Chondrocyte (in vitro differentiated cells): ENCODE results near the gene LOXL1. TPM values are rescaled to one million over a fixed set of nuclear protein-coding genes. Genes with fewer than 3 reads are reported as not detected.

Experiments
- DNase-seq: peaks from one replicate; pipeline ENCODE4 v3.0.0; 2021; ENCODE audit warnings: mixed read lengths, low spot score
- H3K27ac Mint-ChIP-seq: one replicate; pipeline ENCODE4 v1.8.0; 2021; ENCODE audit warnings: mild to moderate bottlenecking, moderate library complexity, mixed read lengths; ENCODE audit not compliant: unreplicated experiment
- H3K27me3 Mint-ChIP-seq: 2 replicates; pipeline ENCODE4 v1.8.0; 2021; ENCODE audit warnings: low read depth, mixed read lengths
- H3K36me3 Mint-ChIP-seq: 2 replicates; pipeline ENCODE4 v1.8.0; 2021; ENCODE audit warnings: low read depth, mixed read lengths
- H3K4me1 Mint-ChIP-seq: 2 replicates; pipeline ENCODE4 v1.8.0; 2021; ENCODE audit warnings: low read depth, mild to moderate bottlenecking, mixed read lengths
- H3K4me3 Mint-ChIP-seq: one replicate; pipeline ENCODE4 v1.8.0; 2021; ENCODE audit warnings: mild to moderate bottlenecking, moderate library complexity, mixed read lengths; ENCODE audit not compliant: unreplicated experiment
- H3K9me3 Mint-ChIP-seq: 2 replicates; pipeline ENCODE4 v1.8.0; 2021; ENCODE audit warnings: low read depth, mixed read lengths
- total RNA-seq: library from RNA; stranded (reverse); gene quantifications from 3 replicates; pipeline ENCODE4 v1.2.1, GENCODE V29; 2021
- TF ChIP-seq, protein P1 (sequence below): fragments of 200-600 bp; sonication (generic); IDR thresholded peaks from 2 replicates; pipeline ENCODE4 v1.5.0; 2021; ENCODE audit warnings: antibody characterized with exemption, mild to moderate bottlenecking, moderate library complexity

The LOXL1 gene
- total RNA-seq, 1 donor from 2014 or later, result 428 TPM

DNA sequence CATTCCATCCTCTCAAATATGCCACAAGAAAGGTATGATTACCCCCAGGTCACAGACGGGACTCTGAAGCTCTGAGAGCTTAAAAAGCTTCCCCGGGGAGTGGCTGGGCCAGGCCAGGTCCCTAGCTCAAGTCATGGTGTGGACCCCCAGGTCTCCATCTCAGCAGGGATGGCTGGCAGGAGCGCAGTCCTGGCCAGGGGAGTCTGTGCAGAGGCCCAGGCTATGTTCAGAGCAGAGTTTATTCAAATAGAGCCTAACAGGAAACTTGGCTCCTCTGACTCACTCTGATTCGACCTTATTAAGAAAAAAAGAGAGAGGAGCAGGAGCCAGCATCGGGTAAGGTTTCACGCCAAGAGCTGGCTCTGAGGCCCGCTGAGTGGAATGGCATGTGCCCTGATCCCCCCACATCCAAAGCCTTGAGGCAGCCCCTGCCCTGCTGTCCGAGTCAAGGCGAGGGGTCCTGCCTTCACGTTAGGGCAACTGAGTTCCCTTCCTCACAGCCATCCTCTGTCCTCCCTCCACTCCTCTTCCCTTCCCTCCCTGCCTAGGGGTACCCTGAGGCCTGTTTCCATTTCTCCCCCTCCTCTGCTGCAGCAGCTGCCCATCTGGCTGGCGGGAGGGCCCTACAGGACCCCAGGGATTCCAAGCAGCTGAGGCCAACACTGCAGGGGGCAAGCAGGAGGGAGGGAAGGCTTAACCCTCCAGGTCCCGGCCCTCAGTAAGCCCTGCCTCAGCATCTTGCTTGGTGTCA, 1.9 kb upstream of the LOXL1 start:
- no peaks in the 10 kb centered on the region for H3K9me3 Mint-ChIP-seq
- TF ChIP-seq, protein P1, sequence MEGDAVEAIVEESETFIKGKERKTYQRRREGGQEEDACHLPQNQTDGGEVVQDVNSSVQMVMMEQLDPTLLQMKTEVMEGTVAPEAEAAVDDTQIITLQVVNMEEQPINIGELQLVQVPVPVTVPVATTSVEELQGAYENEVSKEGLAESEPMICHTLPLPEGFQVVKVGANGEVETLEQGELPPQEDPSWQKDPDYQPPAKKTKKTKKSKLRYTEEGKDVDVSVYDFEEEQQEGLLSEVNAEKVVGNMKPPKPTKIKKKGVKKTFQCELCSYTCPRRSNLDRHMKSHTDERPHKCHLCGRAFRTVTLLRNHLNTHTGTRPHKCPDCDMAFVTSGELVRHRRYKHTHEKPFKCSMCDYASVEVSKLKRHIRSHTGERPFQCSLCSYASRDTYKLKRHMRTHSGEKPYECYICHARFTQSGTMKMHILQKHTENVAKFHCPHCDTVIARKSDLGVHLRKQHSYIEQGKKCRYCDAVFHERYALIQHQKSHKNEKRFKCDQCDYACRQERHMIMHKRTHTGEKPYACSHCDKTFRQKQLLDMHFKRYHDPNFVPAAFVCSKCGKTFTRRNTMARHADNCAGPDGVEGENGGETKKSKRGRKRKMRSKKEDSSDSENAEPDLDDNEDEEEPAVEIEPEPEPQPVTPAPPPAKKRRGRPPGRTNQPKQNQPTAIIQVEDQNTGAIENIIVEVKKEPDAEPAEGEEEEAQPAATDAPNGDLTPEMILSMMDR, result no peak
- H3K4me3 Mint-ChIP-seq, result peak overlapping the region; percentile 53
- H3K4me1 Mint-ChIP-seq, result peaks cover 69% of the 10 kb centered on the region
- DNase-seq, result peak; percentile 83
- H3K27ac Mint-ChIP-seq, result peak overlapping the region; percentile 90
- no peaks in the 10 kb centered on the region for H3K27me3 Mint-ChIP-seq
- H3K36me3 Mint-ChIP-seq, result peaks cover 4% of the 10 kb centered on the region

DNA sequence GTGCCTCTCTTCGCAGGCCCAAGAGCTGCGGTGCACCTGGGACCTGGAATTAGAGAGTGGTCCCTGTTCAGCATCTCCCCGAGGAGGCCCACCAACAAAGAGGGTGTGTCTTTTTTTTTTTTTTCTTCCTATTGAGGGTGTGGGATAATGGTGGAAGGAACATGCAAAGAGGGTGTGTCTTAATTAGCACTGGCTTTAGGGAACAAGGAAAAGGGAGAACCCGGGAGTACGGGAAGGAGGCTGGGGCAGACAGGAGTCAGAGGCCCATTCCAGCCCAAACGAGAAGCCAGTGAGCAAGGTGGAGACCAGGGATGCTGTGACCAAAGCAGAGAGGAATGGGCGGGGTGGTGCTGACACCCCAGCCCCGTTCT, 429 bp upstream of the LOXL1 start:
- Mint-ChIP-seq H3K4me3 (peak overlapping the region; percentile 80), H3K27me3 (no peaks in the 10 kb centered on the region), H3K36me3 (peaks cover 4% of the 10 kb centered on the region), H3K9me3 (no peaks in the 10 kb centered on the region), H3K27ac (peak overlapping the region; percentile 90), H3K4me1 (peaks cover 78% of the 10 kb centered on the region)
- TF ChIP-seq, protein P1, result no peak
- peak; percentile 46 for DNase-seq

GRCh38 chr15:73927003-73927475, 777 bp downstream of the LOXL1 start:
- Mint-ChIP-seq H3K27ac (no peak overlapping the region), H3K4me3 (peak overlapping the region; percentile 80), H3K4me1 (peaks cover 80% of the 10 kb centered on the region), H3K27me3 (no peaks in the 10 kb centered on the region), H3K36me3 (peaks cover 5% of the 10 kb centered on the region), H3K9me3 (no peaks in the 10 kb centered on the region)
- no peak for DNase-seq
- TF ChIP-seq, protein P1, result no peak

- TF ChIP-seq, protein P1, result peak; percentile 82
- H3K9me3 Mint-ChIP-seq, result no peaks in the 10 kb centered on the region
- peak overlapping the region; percentile 87 for H3K27ac Mint-ChIP-seq
- H3K4me1 Mint-ChIP-seq, result peaks cover 80% of the 10 kb centered on the region
- DNase-seq, result peak; percentile 93
- H3K4me3 Mint-ChIP-seq, result peak overlapping the region; percentile 96
- peaks cover 9% of the 10 kb centered on the region for H3K36me3 Mint-ChIP-seq
- no peaks in the 10 kb centered on the region for H3K27me3 Mint-ChIP-seq
Measured at GRCh38 chr15:73927476-73928240, 1.4 kb downstream of the LOXL1 start.

DNA sequence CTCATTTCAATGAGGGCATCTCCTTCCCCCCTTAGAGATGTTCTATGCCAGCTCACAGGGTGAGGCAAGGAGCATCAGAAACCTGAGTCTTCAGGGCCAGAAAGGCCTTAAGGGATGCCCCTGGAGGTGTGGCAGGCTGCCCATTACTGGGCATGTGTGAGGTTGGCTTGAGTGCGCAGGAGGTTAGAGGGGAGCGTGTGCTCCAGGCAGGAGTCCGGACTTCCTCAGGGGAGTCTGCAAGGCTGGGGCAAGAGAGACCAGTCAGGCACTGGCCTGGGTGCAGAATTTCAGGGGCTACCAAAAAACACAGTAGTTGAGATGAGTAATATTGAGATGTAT, 1.9 kb downstream of the LOXL1 start:
- TF ChIP-seq, protein P1, result no peak
- peak overlapping the region; percentile 87 for H3K27ac Mint-ChIP-seq

More for the DNA sequence above, 1.9 kb downstream of the LOXL1 start:
- Mint-ChIP-seq H3K4me1 (peaks cover 79% of the 10 kb centered on the region), H3K27me3 (no peaks in the 10 kb centered on the region), H3K36me3 (peaks cover 11% of the 10 kb centered on the region), H3K9me3 (no peaks in the 10 kb centered on the region), H3K4me3 (peak overlapping the region; percentile 96)
- peak; percentile 55 for DNase-seq
